Measurements from ENCODE around the gene MORF4L2. TPM values are rescaled to one million over a fixed set of nuclear protein-coding genes. Genes with fewer than 3 reads are reported as not detected.

The MORF4L2 gene
- total RNA-seq, 1 donor from 2014 or later = 1,394 TPM

- peak overlapping the region; percentile 32 for H3K4me2 ChIP-seq
- H3K27me3 ChIP-seq = no peaks in the 10 kb centered on the region
- H3K36me3 Mint-ChIP-seq = peaks cover 11% of the 10 kb centered on the region
- no peak overlapping the region for H3K4me3 ChIP-seq
- H3K27ac ChIP-seq = peak overlapping the region; percentile 21
- no peak overlapping the region for H3K9ac ChIP-seq
- DNase-seq (ENCODE audit: low spot score) = peak; percentile 49
- no peaks in the 10 kb centered on the region for H3K9me3 ChIP-seq (ENCODE audit: low read depth)
- peaks cover 63% of the 10 kb centered on the region for H3F3A ChIP-seq (ENCODE audit: low read depth)
- H3K4me1 Mint-ChIP-seq = peaks cover 5% of the 10 kb centered on the region
- no peak overlapping the region for H3K4me3 Mint-ChIP-seq
- peaks cover 21% of the 10 kb centered on the region for H3K36me3 ChIP-seq
- H3K27ac Mint-ChIP-seq = no peak overlapping the region
- peaks cover 49% of the 10 kb centered on the region for H4K20me1 ChIP-seq (ENCODE audit: low read depth)
- H3K9me3 Mint-ChIP-seq = no peaks in the 10 kb centered on the region
- H2AFZ ChIP-seq (replicated peaks) = no peak overlapping the region
- TF ChIP-seq CTCF (IDR thresholded peaks at IDR 0.05) (peak; percentile 19), EZH2 (IDR thresholded peaks at IDR 0.05) (no peak), EZH2phosphoT487 (IDR thresholded peaks at IDR 0.05) (no peak)
- H3K79me2 ChIP-seq (ENCODE audit: low read depth) = peaks cover 11% of the 10 kb centered on the region
- peaks cover 6% of the 10 kb centered on the region for H3K27me3 Mint-ChIP-seq (ENCODE audit: insufficient read depth, low read depth)
- H3K4me1 ChIP-seq = peaks cover 18% of the 10 kb centered on the region
Measured at GRCh38 chrX:103674531-103675454, 11.7 kb downstream of the MORF4L2 start.

GRCh38 chrX:103669745-103670144 is 16.8 kb downstream of the MORF4L2 start:
- Mint-ChIP-seq H3K27me3 (ENCODE audit: insufficient read depth, low read depth) (peaks cover 6% of the 10 kb centered on the region), H3K4me3 (no peak overlapping the region), H3K4me1 (no peaks in the 10 kb centered on the region), H3K36me3 (no peaks in the 10 kb centered on the region), H3K27ac (no peak overlapping the region), H3K9me3 (no peaks in the 10 kb centered on the region)
- Histone ChIP-seq H3K27me3 (no peaks in the 10 kb centered on the region), H3K4me1 (peaks cover 4% of the 10 kb centered on the region), H3K9me3 (ENCODE audit: low read depth) (no peaks in the 10 kb centered on the region), H3K36me3 (no peaks in the 10 kb centered on the region), H3K27ac (no peak overlapping the region), H3K9ac (no peak overlapping the region), H2AFZ (replicated peaks) (no peak overlapping the region), H4K20me1 (ENCODE audit: low read depth) (peaks cover 6% of the 10 kb centered on the region), H3K79me2 (ENCODE audit: low read depth) (no peaks in the 10 kb centered on the region), H3K4me3 (no peak overlapping the region), H3F3A (ENCODE audit: low read depth) (peaks cover 14% of the 10 kb centered on the region), H3K4me2 (no peak overlapping the region)
- DNase-seq (ENCODE audit: low spot score) = no peak
- TF ChIP-seq EZH2 (IDR thresholded peaks at IDR 0.05) (no peak), CTCF (IDR thresholded peaks at IDR 0.05) (no peak), EZH2phosphoT487 (IDR thresholded peaks at IDR 0.05) (no peak)

GRCh38 chrX:103666202-103667107 is 20.0 kb downstream of the MORF4L2 start:
- DNase-seq (ENCODE audit: low spot score) = no peak
- no peak overlapping the region for H3K4me3 Mint-ChIP-seq
- no peaks in the 10 kb centered on the region for H3K36me3 Mint-ChIP-seq
- no peak overlapping the region for H3K27ac ChIP-seq
- no peaks in the 10 kb centered on the region for H3K9me3 Mint-ChIP-seq
- no peak for TF ChIP-seq EZH2 (IDR thresholded peaks at IDR 0.05)
- TF ChIP-seq CTCF (IDR thresholded peaks at IDR 0.05) = no peak
- TF ChIP-seq EZH2phosphoT487 (IDR thresholded peaks at IDR 0.05) = no peak
- no peak overlapping the region for H3K4me3 ChIP-seq
- peaks cover 16% of the 10 kb centered on the region for H3K4me1 ChIP-seq
- no peaks in the 10 kb centered on the region for H3K27me3 ChIP-seq
- no peak overlapping the region for H3K4me2 ChIP-seq
- no peak overlapping the region for H3K27ac Mint-ChIP-seq
- no peaks in the 10 kb centered on the region for H3K36me3 ChIP-seq
- peaks cover 12% of the 10 kb centered on the region for H3F3A ChIP-seq (ENCODE audit: low read depth)
- no peaks in the 10 kb centered on the region for H3K79me2 ChIP-seq (ENCODE audit: low read depth)
- no peaks in the 10 kb centered on the region for H3K27me3 Mint-ChIP-seq (ENCODE audit: insufficient read depth, low read depth)
- no peaks in the 10 kb centered on the region for H3K9me3 ChIP-seq (ENCODE audit: low read depth)
- no peak overlapping the region for H2AFZ ChIP-seq (replicated peaks)
- H4K20me1 ChIP-seq (ENCODE audit: low read depth) = no peaks in the 10 kb centered on the region
- no peak overlapping the region for H3K9ac ChIP-seq
- no peaks in the 10 kb centered on the region for H3K4me1 Mint-ChIP-seq

Measured in neural progenitor cell (in vitro differentiated cells).